ENCODE data around the gene RIT1. TPM values are rescaled to one million over a fixed set of nuclear protein-coding genes. Genes with fewer than 3 reads are reported as not detected.

The RIT1 gene
- total RNA-seq, 4 donors from 2014 or later: 9.6 to 16.8 (median 15.2) TPM

Small RNAs within 50 kb of the gene (microRNA-seq; reads per million reads assigned to microRNA genes)
- 0 reads per million in 2 donors for gene MIR6738 (ENCODE audit: borderline replicate concordance in 2 of 2)

Other genes starting within 250 kb of the RIT1 start
- 100 to 1,000 TPM in 2 of 4 donors, 10 to 100 TPM in 2; 81.6 to 162 (median 120) TPM for gene YY1AP1, start 222.6 kb downstream of the RIT1 start, total RNA-seq
- gene DAP3, start 222.3 kb downstream of the RIT1 start, total RNA-seq: 100 to 1,000 TPM; 158 to 204 (median 186) TPM
- 10 to 100 TPM; 17.2 to 36.1 (median 19.9) TPM for gene GON4L, start 54.1 kb downstream of the RIT1 start, total RNA-seq
- 1 to 10 TPM; 2.4 to 5.3 (median 3.1) TPM for gene SYT11, start 51.8 kb downstream of the RIT1 start, total RNA-seq
- gene KHDC4, start 23.1 kb upstream of the RIT1 start, total RNA-seq: 10 to 100 TPM; 18.2 to 46.3 (median 26.3) TPM
- not detected for gene RXFP4, start 30.3 kb upstream of the RIT1 start, total RNA-seq
- 10 to 100 TPM; 13.6 to 27.3 (median 26.4) TPM for gene ARHGEF2, start 67.2 kb upstream of the RIT1 start, total RNA-seq
- 100 to 1,000 TPM in 2 of 4 donors, 10 to 100 TPM in 2; 70.6 to 118 (median 108) TPM for gene SSR2, start 109.6 kb upstream of the RIT1 start, total RNA-seq
- 10 to 100 TPM; 42.3 to 60.1 (median 46.0) TPM for gene UBQLN4, start 142.4 kb upstream of the RIT1 start, total RNA-seq
- gene LAMTOR2, start 143.4 kb upstream of the RIT1 start, total RNA-seq: 10 to 100 TPM; 51.5 to 82.7 (median 72.6) TPM
- gene RAB25, start 149.8 kb upstream of the RIT1 start, total RNA-seq: 1 to 10 TPM in 1 of 4 donors, not detected in 3; 1.2 TPM
- gene MEX3A, start 171.1 kb upstream of the RIT1 start, total RNA-seq: not detected
- gene LMNA, start 203.4 kb upstream of the RIT1 start, total RNA-seq: 100 to 1,000 TPM; 143 to 244 (median 220) TPM
- 1 to 10 TPM in 2 of 4 donors, under 1 TPM in 2; 0.29 to 2.4 (median 1.2) TPM for gene SEMA4A, start 242.2 kb upstream of the RIT1 start, total RNA-seq